Mesothelial cell of epicardium (in vitro differentiated cells): ENCODE measurements around the gene GAK. TPM values are rescaled to one million over a fixed set of nuclear protein-coding genes. Genes with fewer than 3 reads are reported as not detected.

Experiments used
- DNase-seq, 2 experiments: peaks; one replicate each; pipeline ENCODE4 v3.0.0; 2021; ENCODE audit warnings: low spot score in 2 of 2; ENCODE audit not compliant: unreplicated experiment in 2 of 2
- H3K27ac Mint-ChIP-seq: 2 replicates; pipeline ENCODE4 v1.8.0; 2021; ENCODE audit warnings: mixed read lengths
- H3K27me3 Mint-ChIP-seq: 2 replicates; pipeline ENCODE4 v1.8.0; 2021; ENCODE audit warnings: low read depth, mixed read lengths
- H3K36me3 Mint-ChIP-seq: 2 replicates; pipeline ENCODE4 v1.8.0; 2021; ENCODE audit warnings: mixed read lengths
- H3K4me1 Mint-ChIP-seq: 2 replicates; pipeline ENCODE4 v1.8.0; 2021; ENCODE audit warnings: mixed read lengths
- H3K4me3 Mint-ChIP-seq: 2 replicates; pipeline ENCODE4 v1.8.0; 2021; ENCODE audit warnings: mild to moderate bottlenecking, moderate library complexity, mixed read lengths
- H3K9me3 Mint-ChIP-seq: 2 replicates; pipeline ENCODE4 v1.8.0; 2021; ENCODE audit warnings: mixed read lengths
- total RNA-seq: library from RNA; stranded (reverse); gene quantifications from 3 replicates; pipeline ENCODE4 v1.2.1, GENCODE V29; 2021
- TF ChIP-seq, protein P1 (sequence below): fragments of 200-600 bp; sonication (generic); IDR thresholded peaks from one replicate; pipeline ENCODE4 v1.5.0; 2021; ENCODE audit warnings: antibody characterized with exemption; ENCODE audit not compliant: unreplicated experiment

GAK gene
- total RNA-seq, 1 donor from 2014 or later = 114 TPM

- Mint-ChIP-seq H3K27ac (no peak overlapping the region), H3K27me3 (no peaks in the 10 kb centered on the region), H3K4me3 (no peak overlapping the region), H3K4me1 (no peaks in the 10 kb centered on the region), H3K9me3 (no peaks in the 10 kb centered on the region), H3K36me3 (peaks cover 12% of the 10 kb centered on the region)
- DNase-seq = no peak
- TF ChIP-seq, protein P1, sequence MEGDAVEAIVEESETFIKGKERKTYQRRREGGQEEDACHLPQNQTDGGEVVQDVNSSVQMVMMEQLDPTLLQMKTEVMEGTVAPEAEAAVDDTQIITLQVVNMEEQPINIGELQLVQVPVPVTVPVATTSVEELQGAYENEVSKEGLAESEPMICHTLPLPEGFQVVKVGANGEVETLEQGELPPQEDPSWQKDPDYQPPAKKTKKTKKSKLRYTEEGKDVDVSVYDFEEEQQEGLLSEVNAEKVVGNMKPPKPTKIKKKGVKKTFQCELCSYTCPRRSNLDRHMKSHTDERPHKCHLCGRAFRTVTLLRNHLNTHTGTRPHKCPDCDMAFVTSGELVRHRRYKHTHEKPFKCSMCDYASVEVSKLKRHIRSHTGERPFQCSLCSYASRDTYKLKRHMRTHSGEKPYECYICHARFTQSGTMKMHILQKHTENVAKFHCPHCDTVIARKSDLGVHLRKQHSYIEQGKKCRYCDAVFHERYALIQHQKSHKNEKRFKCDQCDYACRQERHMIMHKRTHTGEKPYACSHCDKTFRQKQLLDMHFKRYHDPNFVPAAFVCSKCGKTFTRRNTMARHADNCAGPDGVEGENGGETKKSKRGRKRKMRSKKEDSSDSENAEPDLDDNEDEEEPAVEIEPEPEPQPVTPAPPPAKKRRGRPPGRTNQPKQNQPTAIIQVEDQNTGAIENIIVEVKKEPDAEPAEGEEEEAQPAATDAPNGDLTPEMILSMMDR = no peak
These were observed 26.2 kb upstream of the GAK start for GRCh38 chr4:958314-958665.

- peaks cover 12% of the 10 kb centered on the region for H3K36me3 Mint-ChIP-seq
These were observed 25.6 kb upstream of the GAK start for GRCh38 chr4:957581-958313.

DNA sequence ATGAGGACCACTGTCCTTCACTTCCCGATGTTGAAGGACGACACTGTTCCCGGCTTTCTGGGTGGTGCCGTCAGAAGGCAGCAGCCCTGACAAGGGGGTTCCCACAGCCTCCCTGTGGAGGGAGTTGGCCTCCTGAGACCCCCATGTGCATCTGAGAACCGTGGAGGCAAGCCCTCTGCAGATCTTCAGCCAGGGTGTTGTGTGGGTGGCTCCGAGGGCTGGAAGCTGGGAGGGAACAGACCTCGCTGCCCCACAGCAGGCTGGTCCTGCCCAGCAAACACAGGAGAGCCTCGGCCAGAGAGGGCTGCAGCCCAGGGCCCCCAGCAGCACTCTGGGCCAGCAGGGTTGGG is 25.1 kb upstream of the GAK start:
- DNase-seq = no peak
- Mint-ChIP-seq H3K27me3 (no peaks in the 10 kb centered on the region), H3K36me3 (peaks cover 12% of the 10 kb centered on the region), H3K4me1 (no peaks in the 10 kb centered on the region), H3K9me3 (no peaks in the 10 kb centered on the region), H3K4me3 (no peak overlapping the region), H3K27ac (no peak overlapping the region)
- TF ChIP-seq, protein P1 = no peak

More at GRCh38 chr4:957581-958313, 25.6 kb upstream of the GAK start:
- no peak for DNase-seq
- Mint-ChIP-seq H3K4me1 (no peaks in the 10 kb centered on the region), H3K9me3 (no peaks in the 10 kb centered on the region), H3K27ac (no peak overlapping the region), H3K4me3 (no peak overlapping the region), H3K27me3 (no peaks in the 10 kb centered on the region)
- TF ChIP-seq, protein P1 = no peak

GRCh38 chr4:956531-957230 is 24.6 kb upstream of the GAK start:
- H3K36me3 Mint-ChIP-seq = peaks cover 12% of the 10 kb centered on the region
- H3K9me3 Mint-ChIP-seq = no peaks in the 10 kb centered on the region
- no peaks in the 10 kb centered on the region for H3K27me3 Mint-ChIP-seq
- no peak overlapping the region for H3K27ac Mint-ChIP-seq
- DNase-seq = no peak
- no peak overlapping the region for H3K4me3 Mint-ChIP-seq
- TF ChIP-seq, protein P1 = no peak
- no peaks in the 10 kb centered on the region for H3K4me1 Mint-ChIP-seq

DNA sequence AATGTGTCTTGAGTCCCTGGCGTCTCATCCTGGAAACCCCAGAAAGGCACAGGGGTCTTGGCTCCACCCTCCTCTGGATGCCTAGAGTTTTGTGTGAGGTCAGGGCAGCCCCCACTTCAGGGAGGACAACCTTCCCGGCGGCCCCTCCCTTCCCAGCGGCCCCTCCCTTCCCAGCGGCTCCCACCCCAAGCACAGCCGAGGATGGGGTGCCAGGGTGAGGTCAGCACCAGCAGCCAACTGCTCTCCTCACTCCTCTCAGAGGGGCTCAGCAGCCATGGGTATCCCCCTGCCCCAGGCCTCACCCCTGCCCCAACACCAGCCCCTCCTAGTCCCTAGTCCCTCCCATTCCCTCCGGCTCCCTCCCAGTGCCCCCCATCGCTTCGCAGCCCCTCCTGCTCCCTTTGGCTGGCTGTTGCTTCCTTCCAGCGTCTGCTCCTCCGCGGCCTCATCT is 23.8 kb upstream of the GAK start:
- H3K27ac Mint-ChIP-seq = no peak overlapping the region
- no peaks in the 10 kb centered on the region for H3K4me1 Mint-ChIP-seq
- no peak for DNase-seq
- no peaks in the 10 kb centered on the region for H3K27me3 Mint-ChIP-seq
- H3K36me3 Mint-ChIP-seq = peaks cover 12% of the 10 kb centered on the region
- TF ChIP-seq, protein P1 = no peak
- no peak overlapping the region for H3K4me3 Mint-ChIP-seq
- H3K9me3 Mint-ChIP-seq = no peaks in the 10 kb centered on the region
